Neutrophil (primary cell): ENCODE data around the gene RAB8A.
"Not testable (repeated sequence)": the region's sequence is repeated elsewhere in the genome, so short reads cannot be mapped to it uniquely, and the experiment has no call there.

ENCODE experiments used
- H3K27ac ChIP-seq: fragments of 200-600 bp; sonication (generic); 2 replicates; pipeline ENCODE4 v1.5.1; 2016; ENCODE audit warnings: mild to moderate bottlenecking, moderate library complexity
- H3K27me3 ChIP-seq: fragments of 200-600 bp; sonication (generic); 2 replicates; pipeline ENCODE4 v1.6.0; 2016; ENCODE audit warnings: mild to moderate bottlenecking
- H3K36me3 ChIP-seq: fragments of 200-600 bp; sonication (generic); 2 replicates; pipeline ENCODE4 v1.5.1; 2017
- H3K4me1 ChIP-seq, 2 experiments: fragments of 200-600 bp in 1 of 2; sonication (generic) in 1 of 2; 1 replicate in 1 of 2; 2 replicates in 1 of 2; pipeline versions ENCODE4 v1.5.1 to v1.6.1; 2013 to 2016; ENCODE audit warnings: low read depth in 1 of 2, low read length in 1 of 2, mild to moderate bottlenecking in 1 of 2, moderate library complexity in 1 of 2; ENCODE audit not compliant: control insufficient read depth in 1 of 2, insufficient read depth in 1 of 2
- H3K4me3 ChIP-seq, 2 experiments: fragments of 200-600 bp in 1 of 2; sonication (generic) in 1 of 2; 1 replicate in 1 of 2; 2 replicates in 1 of 2; pipeline ENCODE4 v1.5.1; 2013 to 2016; ENCODE audit warnings: low read depth in 1 of 2, low read length in 1 of 2, mild to moderate bottlenecking in 1 of 2, moderate library complexity in 1 of 2
- H3K9me3 ChIP-seq: fragments of 200-600 bp; sonication (generic); 2 replicates; pipeline ENCODE4 v1.5.1; 2016
- CTCF ChIP-seq: fragments of 200-600 bp; sonication (generic); IDR thresholded peaks from 2 replicates; pipeline ENCODE4 v1.5.1; 2016; ENCODE audit warnings: antibody characterized with exemption

The RAB8A gene

GRCh38 chr19:16115301-16116039, 3.8 kb downstream of the RAB8A start:
- Histone ChIP-seq H3K36me3 (peaks cover 49% of the 10 kb centered on the region), H3K9me3 (no peaks in the 10 kb centered on the region)

GRCh38 chr19:16116067-16116466, 4.4 kb downstream of the RAB8A start:
- Histone ChIP-seq H3K27me3 (no peaks in the 10 kb centered on the region), H3K27ac (peak overlapping the region; percentile 95), H3K4me3 (no peak overlapping the region), H3K36me3 (peaks cover 54% of the 10 kb centered on the region), H3K4me1 (peaks cover 53 to 67% of the 10 kb centered on the region in 2 experiments), H3K9me3 (no peaks in the 10 kb centered on the region)
- TF ChIP-seq CTCF, result no peak

More at GRCh38 chr19:16115301-16116039, 3.8 kb downstream of the RAB8A start:
- Histone ChIP-seq H3K27ac (peak overlapping the region; percentile 95), H3K27me3 (no peaks in the 10 kb centered on the region), H3K4me3 (no peak overlapping the region), H3K4me1 (peaks cover 58 to 73% of the 10 kb centered on the region in 2 experiments)
- no peak for TF ChIP-seq CTCF

- Histone ChIP-seq H3K27me3 (no peaks in the 10 kb centered on the region), H3K36me3 (peaks cover 66% of the 10 kb centered on the region), H3K27ac (peak overlapping the region; percentile 95), H3K4me3 (peak overlapping the region in 1 of 2 experiments; percentile 46), H3K4me1 (peaks cover 44 to 59% of the 10 kb centered on the region in 2 experiments), H3K9me3 (no peaks in the 10 kb centered on the region)
- TF ChIP-seq CTCF, result no peak
Observed at GRCh38 chr19:16117594-16118033, 5.9 kb downstream of the RAB8A start.

GRCh38 chr19:16118489-16119033, 6.9 kb downstream of the RAB8A start:
- Histone ChIP-seq H3K9me3 (no peaks in the 10 kb centered on the region), H3K36me3 (peaks cover 68% of the 10 kb centered on the region), H3K27ac (peak overlapping the region; percentile 95), H3K27me3 (no peaks in the 10 kb centered on the region), H3K4me3 (peak overlapping the region; percentile 30 to 46), H3K4me1 (peaks cover 36 to 50% of the 10 kb centered on the region in 2 experiments)
- peak; percentile 17 for TF ChIP-seq CTCF

GRCh38 chr19:16119075-16119857, 7.6 kb downstream of the RAB8A start:
- Histone ChIP-seq H3K4me1 (peaks cover 34 to 45% of the 10 kb centered on the region in 2 experiments), H3K27ac (peak overlapping the region; percentile 95), H3K4me3 (peak overlapping the region; percentile 30 to 46), H3K36me3 (peaks cover 70% of the 10 kb centered on the region)
- not testable (repeated sequence) for H3K27me3 ChIP-seq, H3K9me3 ChIP-seq
